Suprapubic skin (tissue), 4 donors: Measurements from ENCODE around the gene SPG7. TPM values are rescaled to one million over a fixed set of nuclear protein-coding genes. Genes with fewer than 3 reads are reported as not detected.

Source experiments
- DNase-seq, 2 donors: peaks; one replicate each; pipeline ENCODE4 v3.0.0-alpha.2; 2019; ENCODE audit warnings: low spot score in 2 of 2
- H3K27ac ChIP-seq: fragments of 200-600 bp; sonication (generic); one replicate; pipeline ENCODE4 v1.5.1; 2019
- H3K27me3 ChIP-seq: fragments of 200-600 bp; sonication (generic); one replicate; pipeline ENCODE4 v1.5.1; 2019
- H3K36me3 ChIP-seq: fragments of 200-600 bp; sonication (generic); one replicate; pipeline ENCODE4 v1.5.1; 2019
- H3K4me1 ChIP-seq: fragments of 200-600 bp; sonication (generic); one replicate; pipeline ENCODE4 v1.5.1; 2019
- H3K4me3 ChIP-seq: fragments of 200-600 bp; sonication (generic); one replicate; pipeline ENCODE4 v1.5.1; 2019; ENCODE audit warnings: mild to moderate bottlenecking
- H3K9me3 ChIP-seq: fragments of 200-600 bp; sonication (generic); one replicate; pipeline ENCODE4 v1.5.1; 2019
- CTCF ChIP-seq, 2 donors: fragments of 200-600 bp in 1 of 2; fragments of 450-650 bp in 1 of 2; sonication (generic) in 1 of 2; IDR thresholded peaks; one replicate each; pipeline ENCODE4 v1.5.1; 2016 to 2019; ENCODE audit warnings: antibody characterized with exemption in 2 of 2, mild to moderate bottlenecking in 1 of 2, moderate library complexity in 1 of 2
- EP300 ChIP-seq: sonication (generic); formaldehyde crosslinking; IDR thresholded peaks from one replicate; pipeline ENCODE4 v1.6.1; 2017; ENCODE audit warnings: antibody characterized with exemption
- POLR2A ChIP-seq, 2 donors: fragments of 450-650 bp; IDR thresholded peaks; one replicate each; pipeline ENCODE4 v1.6.1; 2017; ENCODE audit warnings: antibody characterized with exemption in 2 of 2, mild to moderate bottlenecking in 2 of 2, moderate library complexity in 2 of 2
- POLR2AphosphoS5 ChIP-seq, 3 donors: sonication (generic); formaldehyde crosslinking; IDR thresholded peaks; one replicate each; pipeline ENCODE4 v1.6.1; 2017; ENCODE audit warnings: antibody characterized with exemption in 3 of 3
- WGBS: methylation state at CpG from one replicate; pipeline ENCODE4 v1.1.5; 2018; 5-methylcytosine and 5-hydroxymethylcytosine counted together
- total RNA-seq, 4 donors: library from RNA; depleted of rRNA; stranded (reverse); fragments of >200 nt; gene quantifications; one replicate each; pipeline ENCODE4 v1.1.0, GENCODE V29; 2016

Gene SPG7
- total RNA-seq, 4 donors from 2014 or later = 131 to 324 (median 144) TPM

- Histone ChIP-seq H3K27ac (peak overlapping the region; percentile 16), H3K4me3 (no peak overlapping the region), H3K9me3 (no peaks in the 10 kb centered on the region), H3K27me3 (no peaks in the 10 kb centered on the region), H3K4me1 (peaks cover 72% of the 10 kb centered on the region), H3K36me3 (no peaks in the 10 kb centered on the region)
- WGBS = 45% methylated on average over 14 of the region's 14 CpGs
- DNase-seq = no peak
- TF ChIP-seq POLR2A (IDR thresholded peaks at IDR 0.05) = no peak
- no peak for TF ChIP-seq EP300
- TF ChIP-seq POLR2AphosphoS5 (IDR thresholded peaks at IDR 0.05) = no peak
- TF ChIP-seq CTCF (IDR thresholded peaks at IDR 0.05) = no peak
These were observed 25.9 kb upstream of the SPG7 start for GRCh38 chr16:89482150-89482816.

GRCh38 chr16:89482817-89483205, 25.4 kb upstream of the SPG7 start:
- Histone ChIP-seq H3K27me3 (no peaks in the 10 kb centered on the region), H3K27ac (peak overlapping the region; percentile 16), H3K4me3 (no peak overlapping the region), H3K36me3 (no peaks in the 10 kb centered on the region), H3K4me1 (peaks cover 72% of the 10 kb centered on the region), H3K9me3 (no peaks in the 10 kb centered on the region)
- TF ChIP-seq POLR2A (IDR thresholded peaks at IDR 0.05) = no peak
- TF ChIP-seq POLR2AphosphoS5 (IDR thresholded peaks at IDR 0.05) = no peak
- no peak for TF ChIP-seq EP300
- no peak for TF ChIP-seq CTCF (IDR thresholded peaks at IDR 0.05)
- 46% methylated on average over 5 of the region's 5 CpGs for WGBS
- no peak for DNase-seq

- TF ChIP-seq POLR2AphosphoS5 (IDR thresholded peaks at IDR 0.05) (no peak), POLR2A (IDR thresholded peaks at IDR 0.05) (no peak), EP300 (no peak), CTCF (IDR thresholded peaks at IDR 0.05) (no peak)
- no peak overlapping the region for H3K4me3 ChIP-seq
- H3K36me3 ChIP-seq = no peaks in the 10 kb centered on the region
- peaks cover 71% of the 10 kb centered on the region for H3K4me1 ChIP-seq
- DNase-seq = no peak
- no peaks in the 10 kb centered on the region for H3K9me3 ChIP-seq
- no peaks in the 10 kb centered on the region for H3K27me3 ChIP-seq
- H3K27ac ChIP-seq = no peak overlapping the region
- 82% methylated on average over 5 of the region's 5 CpGs for WGBS
These were observed 24.1 kb upstream of the SPG7 start for GRCh38 chr16:89484041-89484501.

GRCh38 chr16:89484923-89485679, 23.1 kb upstream of the SPG7 start:
- DNase-seq = no peak
- H3K27me3 ChIP-seq = no peaks in the 10 kb centered on the region
- TF ChIP-seq EP300 = no peak
- no peak for TF ChIP-seq POLR2A (IDR thresholded peaks at IDR 0.05)
- TF ChIP-seq CTCF (IDR thresholded peaks at IDR 0.05) = no peak
- no peak for TF ChIP-seq POLR2AphosphoS5 (IDR thresholded peaks at IDR 0.05)
- no peak overlapping the region for H3K4me3 ChIP-seq
- no peak overlapping the region for H3K27ac ChIP-seq
- no peaks in the 10 kb centered on the region for H3K9me3 ChIP-seq
- peaks cover 66% of the 10 kb centered on the region for H3K4me1 ChIP-seq
- 68% methylated on average over 11 of the region's 11 CpGs for WGBS
- H3K36me3 ChIP-seq = no peaks in the 10 kb centered on the region

- Histone ChIP-seq H3K27me3 (no peaks in the 10 kb centered on the region), H3K27ac (no peak overlapping the region), H3K36me3 (no peaks in the 10 kb centered on the region), H3K4me1 (peaks cover 66% of the 10 kb centered on the region), H3K4me3 (no peak overlapping the region), H3K9me3 (no peaks in the 10 kb centered on the region)
- DNase-seq = no peak
- WGBS = 55% methylated on average over 4 of the region's 4 CpGs
- TF ChIP-seq EP300 = no peak
- no peak for TF ChIP-seq CTCF (IDR thresholded peaks at IDR 0.05)
- no peak for TF ChIP-seq POLR2A (IDR thresholded peaks at IDR 0.05)
These were observed 22.4 kb upstream of the SPG7 start for GRCh38 chr16:89485701-89486246.
